GM12864 (cell line): Measurements from ENCODE around the gene JAKMIP2.

Source experiments
- DNase-seq: peaks from one replicate; pipeline ENCODE4 v3.0.0-alpha.2; 2011; ENCODE audit warnings: low read depth
- H3K4me3 ChIP-seq: 2 replicates; pipeline ENCODE4 v1.5.1; 2011; ENCODE audit warnings: mild to moderate bottlenecking, low read depth, low read length, control low read depth
- CTCF ChIP-seq: IDR thresholded peaks from 2 replicates; pipeline ENCODE4 v1.5.1; 2011; ENCODE audit warnings: low read depth, mild to moderate bottlenecking, moderate library complexity, low read length, control low read depth, inconsistent platforms; ENCODE audit errors: missing control alignments

JAKMIP2 gene

GRCh38 chr5:147788023-147788422 lies 5.5 kb upstream of the JAKMIP2 start:
- H3K4me3 ChIP-seq: no peak overlapping the region
- no peak for DNase-seq
- TF ChIP-seq CTCF: no peak

DNA sequence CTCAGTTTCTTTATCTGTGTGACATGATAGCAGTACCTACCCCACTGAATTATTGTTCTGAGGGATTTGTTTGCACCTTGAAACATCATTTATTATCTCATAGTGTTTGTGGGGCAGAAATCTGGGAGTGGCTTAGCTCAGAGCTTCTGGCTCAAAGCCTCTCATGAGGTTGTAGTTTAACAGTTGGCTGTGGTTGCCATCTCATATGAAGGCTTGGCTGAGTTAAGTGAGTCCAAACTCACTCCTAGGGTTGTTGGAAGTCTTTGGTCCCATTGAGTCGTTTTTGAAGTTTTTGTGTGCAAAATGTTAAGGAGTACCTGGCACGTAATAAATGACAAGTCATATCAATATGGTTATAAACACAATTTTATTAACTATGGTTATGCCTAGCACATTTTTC lies 3.6 kb upstream of the JAKMIP2 start:
- DNase-seq: no peak
- TF ChIP-seq CTCF: no peak
- H3K4me3 ChIP-seq: no peak overlapping the region

DNA sequence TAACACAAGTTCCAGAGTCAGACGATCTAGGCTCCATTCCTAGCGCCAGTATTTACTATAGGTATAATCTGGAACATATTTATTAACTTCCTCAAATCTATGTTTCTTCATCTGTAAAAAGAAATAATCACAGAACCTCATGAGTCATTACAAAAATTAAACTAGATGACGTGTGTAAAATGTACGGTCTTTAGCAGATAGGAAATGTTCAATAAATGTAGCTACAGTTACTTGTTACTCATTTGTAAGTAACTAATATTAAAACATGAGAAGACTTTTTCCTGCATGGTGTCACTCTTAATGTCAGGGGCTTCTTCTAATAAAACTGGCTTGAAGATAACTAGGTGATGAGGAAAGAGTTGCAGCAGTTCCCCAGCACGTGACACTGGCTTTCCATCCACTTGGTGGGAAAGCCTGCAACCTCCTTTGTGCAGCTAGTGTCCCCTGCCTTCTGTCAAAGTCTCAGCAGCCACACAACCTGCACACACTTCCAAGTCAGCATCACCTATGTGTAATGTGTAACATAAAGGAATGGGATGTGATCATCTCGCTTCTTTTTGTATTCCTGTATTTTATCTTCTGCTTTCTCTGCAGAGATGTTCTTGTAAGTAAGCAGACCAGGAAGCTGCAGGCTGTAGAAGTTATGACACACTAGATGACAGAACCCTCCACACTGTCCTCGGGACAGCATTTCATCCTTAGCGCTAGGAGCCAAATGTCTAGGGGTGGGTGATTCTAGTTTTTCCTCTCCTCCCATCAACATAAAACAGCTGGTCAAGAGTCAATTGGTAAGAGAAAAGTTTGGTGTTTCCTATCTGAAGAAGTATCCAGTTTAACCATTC lies 1.8 kb upstream of the JAKMIP2 start:
- no peak overlapping the region for H3K4me3 ChIP-seq
- DNase-seq: no peak
- TF ChIP-seq CTCF: no peak

DNA sequence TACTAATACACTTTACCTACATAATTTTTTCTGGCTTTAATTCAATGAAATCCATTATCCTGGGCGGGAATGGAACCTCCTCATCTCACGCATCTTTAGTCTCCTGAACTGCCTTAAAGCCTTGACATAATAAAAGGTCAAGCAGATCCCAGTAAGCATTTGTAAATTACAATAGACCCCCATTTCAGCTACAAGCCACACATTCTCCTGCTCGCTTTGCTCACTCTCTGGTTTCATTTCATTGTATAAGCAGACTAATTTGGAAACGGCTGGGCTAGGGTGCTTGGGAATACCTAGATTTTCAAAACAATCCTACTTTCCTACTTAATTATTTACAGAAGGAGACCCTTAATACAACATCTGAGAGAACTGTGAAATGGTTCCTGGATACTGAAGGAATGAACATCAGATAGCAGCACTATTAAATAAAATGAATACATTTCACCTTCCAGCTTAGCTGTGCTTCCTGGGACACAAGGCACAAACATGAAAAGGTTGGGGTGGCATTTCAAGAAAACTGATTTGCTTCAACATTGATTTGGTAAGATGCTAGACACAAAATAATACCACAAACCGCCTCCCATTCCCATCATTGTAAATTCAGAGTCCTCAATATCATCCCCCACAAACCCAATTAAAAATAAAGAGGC lies 1.5 kb downstream of the JAKMIP2 start:
- no peak for TF ChIP-seq CTCF
- no peak overlapping the region for H3K4me3 ChIP-seq
- no peak for DNase-seq

- DNase-seq: no peak
- no peak overlapping the region for H3K4me3 ChIP-seq
- TF ChIP-seq CTCF: no peak
Observed at GRCh38 chr5:147779694-147780093, 2.8 kb downstream of the JAKMIP2 start.

DNA sequence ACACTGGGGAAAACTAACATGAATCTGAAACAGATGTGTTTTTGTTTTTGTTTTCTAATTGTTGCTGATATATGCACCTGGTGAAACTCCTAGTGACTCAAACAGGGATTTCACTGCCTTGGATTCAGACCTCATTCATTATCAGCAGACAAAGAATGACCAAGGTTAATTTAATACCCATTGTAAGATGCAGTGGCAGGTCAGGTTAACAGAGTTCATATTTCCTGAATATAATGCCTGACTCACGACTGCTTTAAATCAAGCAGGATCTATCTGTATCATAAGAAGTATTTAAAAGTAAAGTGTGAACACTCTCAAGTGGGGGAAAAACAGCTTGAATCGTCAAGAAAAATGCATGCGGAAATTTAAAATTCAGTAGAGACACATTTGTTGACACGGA lies 5.5 kb downstream of the JAKMIP2 start:
- no peak overlapping the region for H3K4me3 ChIP-seq
- no peak for DNase-seq
- TF ChIP-seq CTCF: no peak
